Fibroblast of lung (primary cell): ENCODE results near the gene GLIPR1. TPM values are rescaled to one million over a fixed set of nuclear protein-coding genes. Genes with fewer than 3 reads are reported as not detected.

Experiments
- DNase-seq, 2 donors: peaks; one replicate each; pipeline versions ENCODE4 v3.0.0 to v3.0.0-alpha.2; 2010; ENCODE audit warnings: low read depth in 2 of 2
- H2AFZ ChIP-seq: 2 replicates; pipeline ENCODE4 v1.5.1; 2012; ENCODE audit warnings: low read length, control low read depth, inconsistent platforms
- H3K27ac ChIP-seq: 2 replicates; pipeline ENCODE4 v1.5.1; 2011; ENCODE audit warnings: low read length, control low read depth; ENCODE audit not compliant: insufficient read depth
- H3K27me3 ChIP-seq: 2 replicates; pipeline ENCODE4 v1.5.1; 2011; ENCODE audit warnings: mild to moderate bottlenecking, low read length; ENCODE audit not compliant: control insufficient read depth, insufficient read depth
- H3K36me3 ChIP-seq: 2 replicates; pipeline ENCODE4 v1.5.1; 2011; ENCODE audit warnings: low read length; ENCODE audit not compliant: control insufficient read depth, insufficient read depth
- H3K4me1 ChIP-seq: 2 replicates; pipeline ENCODE4 v1.5.1; 2011; ENCODE audit warnings: low read length; ENCODE audit not compliant: control insufficient read depth, insufficient read depth; ENCODE audit errors: extremely low read depth
- H3K4me2 ChIP-seq: 2 replicates; pipeline ENCODE4 v1.5.1; 2011; ENCODE audit warnings: low read length, control low read depth; ENCODE audit not compliant: insufficient read depth; ENCODE audit errors: extremely low read depth
- H3K4me3 ChIP-seq, 4 experiments: fragments of 200-600 bp in 1 of 4; sonication (generic) in 1 of 4; replicated peaks in 1 of 4; 2 replicates each; pipeline ENCODE4 v1.5.1; 2011 to 2016; ENCODE audit warnings: low read length in 4 of 4, low read depth in 3 of 4, mild to moderate bottlenecking in 3 of 4, control low read depth in 2 of 4, inconsistent platforms in 1 of 4, mixed read lengths in 1 of 4; ENCODE audit not compliant: insufficient read depth in 1 of 4; ENCODE audit errors: control extremely low read depth in 1 of 4
- H3K79me2 ChIP-seq: 2 replicates; pipeline ENCODE4 v1.5.1; 2012; ENCODE audit warnings: mild to moderate bottlenecking, low read length, inconsistent platforms; ENCODE audit not compliant: control insufficient read depth, insufficient read depth
- H3K9ac ChIP-seq: 2 replicates; pipeline ENCODE4 v1.5.1; 2011; ENCODE audit warnings: mild to moderate bottlenecking, low read length, control low read depth; ENCODE audit not compliant: insufficient read depth
- H3K9me3 ChIP-seq: 2 replicates; pipeline ENCODE4 v1.5.1; 2012; ENCODE audit warnings: low read depth, low read length; ENCODE audit not compliant: control insufficient read depth, insufficient read depth
- H4K20me1 ChIP-seq: 2 replicates; pipeline ENCODE4 v1.5.1; 2011; ENCODE audit warnings: low read length; ENCODE audit not compliant: control insufficient read depth, insufficient read depth; ENCODE audit errors: extremely low read depth
- EZH2 ChIP-seq: IDR thresholded peaks from 2 replicates; pipeline ENCODE4 v1.5.1; 2012; ENCODE audit warnings: low read length, control low read depth, mild to moderate bottlenecking; ENCODE audit errors: missing control alignments
- polyA plus RNA-seq, 2 donors: library from polyadenylated mRNA; depleted of rRNA in 1 of 2; stranded (reverse) in 1 of 2; unstranded in 1 of 2; fragments of >200 nt; gene quantifications; 2 replicates each; pipeline ENCODE4 v1.2.1, GENCODE V29; 2011 to 2012; ENCODE audit warnings: missing spikeins in 1 of 2
- total RNA-seq: library from RNA; depleted of rRNA; stranded (reverse); fragments of >200 nt; gene quantifications from 2 replicates; pipeline ENCODE4 v1.2.1, GENCODE V29; 2014
- TF ChIP-seq, protein P1 (sequence below), 2 donors: IDR thresholded peaks in 1 of 2; conservative IDR thresholded peaks in 1 of 2; 1 replicate in 1 of 2; 2 replicates in 1 of 2; pipeline ENCODE4 v1.5.1; 2011 to 2012; ENCODE audit warnings: low read length in 2 of 2, control low read depth in 1 of 2, inconsistent platforms in 1 of 2, low read depth in 1 of 2, mild to moderate bottlenecking in 1 of 2

Gene GLIPR1
- total and polyA plus RNA-seq, 2 donors (not counting 1 experiment from before 2014, with no cell fraction given): 59.8 to 245 TPM

DNA sequence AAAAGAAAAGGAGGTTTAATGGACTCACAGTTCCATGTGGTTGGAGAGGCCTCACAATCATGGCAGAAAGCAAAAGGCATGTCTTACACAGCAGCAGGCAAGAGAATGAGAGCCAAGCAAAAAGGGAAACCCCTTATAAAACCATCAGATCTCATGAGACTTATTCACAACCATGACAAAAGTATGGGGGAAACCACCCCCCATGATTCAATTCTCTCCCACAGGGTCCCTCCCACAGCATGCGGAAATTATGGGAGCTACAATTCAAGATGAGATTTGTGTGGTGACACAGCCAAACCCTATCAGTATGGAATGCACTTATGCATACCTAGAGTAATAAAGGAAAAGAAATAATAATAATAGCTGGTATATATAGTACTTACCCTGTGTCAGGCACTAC, 4.5 kb upstream of the GLIPR1 start:
- H3K9me3 ChIP-seq: no peaks in the 10 kb centered on the region
- no peak for TF ChIP-seq EZH2
- TF ChIP-seq, protein P1, sequence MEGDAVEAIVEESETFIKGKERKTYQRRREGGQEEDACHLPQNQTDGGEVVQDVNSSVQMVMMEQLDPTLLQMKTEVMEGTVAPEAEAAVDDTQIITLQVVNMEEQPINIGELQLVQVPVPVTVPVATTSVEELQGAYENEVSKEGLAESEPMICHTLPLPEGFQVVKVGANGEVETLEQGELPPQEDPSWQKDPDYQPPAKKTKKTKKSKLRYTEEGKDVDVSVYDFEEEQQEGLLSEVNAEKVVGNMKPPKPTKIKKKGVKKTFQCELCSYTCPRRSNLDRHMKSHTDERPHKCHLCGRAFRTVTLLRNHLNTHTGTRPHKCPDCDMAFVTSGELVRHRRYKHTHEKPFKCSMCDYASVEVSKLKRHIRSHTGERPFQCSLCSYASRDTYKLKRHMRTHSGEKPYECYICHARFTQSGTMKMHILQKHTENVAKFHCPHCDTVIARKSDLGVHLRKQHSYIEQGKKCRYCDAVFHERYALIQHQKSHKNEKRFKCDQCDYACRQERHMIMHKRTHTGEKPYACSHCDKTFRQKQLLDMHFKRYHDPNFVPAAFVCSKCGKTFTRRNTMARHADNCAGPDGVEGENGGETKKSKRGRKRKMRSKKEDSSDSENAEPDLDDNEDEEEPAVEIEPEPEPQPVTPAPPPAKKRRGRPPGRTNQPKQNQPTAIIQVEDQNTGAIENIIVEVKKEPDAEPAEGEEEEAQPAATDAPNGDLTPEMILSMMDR (conservative IDR thresholded peaks at IDR 0.05 in 1 of 2, IDR thresholded peaks at IDR 0.05 in 1 of 2; ENCODE audit: low read depth in 1 of 2, low read length in 2 of 2): no peak
- no peak for DNase-seq
- no peaks in the 10 kb centered on the region for H3K36me3 ChIP-seq
- no peak overlapping the region for H2AFZ ChIP-seq
- no peak overlapping the region for H3K27ac ChIP-seq
- no peak overlapping the region for H3K9ac ChIP-seq
- no peaks in the 10 kb centered on the region for H4K20me1 ChIP-seq
- H3K27me3 ChIP-seq: no peaks in the 10 kb centered on the region
- H3K79me2 ChIP-seq: no peaks in the 10 kb centered on the region
- H3K4me2 ChIP-seq: no peak overlapping the region
- peaks cover 7% of the 10 kb centered on the region for H3K4me1 ChIP-seq
- H3K4me3 ChIP-seq: no peak overlapping the region

DNA sequence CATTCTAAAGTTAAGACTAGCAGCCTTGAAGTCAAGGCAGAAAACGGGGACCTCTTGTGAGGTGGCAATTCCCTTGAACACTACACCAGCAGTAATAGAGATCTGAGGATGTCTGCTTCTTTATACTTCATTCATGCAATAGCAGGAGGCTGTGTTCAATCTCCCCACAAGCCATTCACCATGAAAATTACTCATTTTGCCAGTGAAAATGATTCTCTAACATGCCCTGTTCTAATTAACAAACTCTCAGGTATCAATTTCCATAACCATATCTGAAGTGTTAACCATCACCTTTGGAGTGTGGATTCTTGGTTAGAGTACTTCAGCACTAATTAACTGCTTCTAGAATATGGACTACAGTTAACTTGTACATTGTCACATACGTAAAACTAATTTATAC, 3.4 kb upstream of the GLIPR1 start:
- H2AFZ ChIP-seq: no peak overlapping the region
- no peak overlapping the region for H3K27ac ChIP-seq
- H3K4me1 ChIP-seq: peaks cover 7% of the 10 kb centered on the region
- H3K36me3 ChIP-seq: no peaks in the 10 kb centered on the region
- DNase-seq: no peak
- no peak overlapping the region for H3K9ac ChIP-seq
- no peak overlapping the region for H3K4me3 ChIP-seq
- H4K20me1 ChIP-seq: no peaks in the 10 kb centered on the region
- H3K4me2 ChIP-seq: no peak overlapping the region
- no peaks in the 10 kb centered on the region for H3K27me3 ChIP-seq
- no peaks in the 10 kb centered on the region for H3K9me3 ChIP-seq
- H3K79me2 ChIP-seq: peaks cover 10% of the 10 kb centered on the region
- no peak for TF ChIP-seq EZH2

DNA sequence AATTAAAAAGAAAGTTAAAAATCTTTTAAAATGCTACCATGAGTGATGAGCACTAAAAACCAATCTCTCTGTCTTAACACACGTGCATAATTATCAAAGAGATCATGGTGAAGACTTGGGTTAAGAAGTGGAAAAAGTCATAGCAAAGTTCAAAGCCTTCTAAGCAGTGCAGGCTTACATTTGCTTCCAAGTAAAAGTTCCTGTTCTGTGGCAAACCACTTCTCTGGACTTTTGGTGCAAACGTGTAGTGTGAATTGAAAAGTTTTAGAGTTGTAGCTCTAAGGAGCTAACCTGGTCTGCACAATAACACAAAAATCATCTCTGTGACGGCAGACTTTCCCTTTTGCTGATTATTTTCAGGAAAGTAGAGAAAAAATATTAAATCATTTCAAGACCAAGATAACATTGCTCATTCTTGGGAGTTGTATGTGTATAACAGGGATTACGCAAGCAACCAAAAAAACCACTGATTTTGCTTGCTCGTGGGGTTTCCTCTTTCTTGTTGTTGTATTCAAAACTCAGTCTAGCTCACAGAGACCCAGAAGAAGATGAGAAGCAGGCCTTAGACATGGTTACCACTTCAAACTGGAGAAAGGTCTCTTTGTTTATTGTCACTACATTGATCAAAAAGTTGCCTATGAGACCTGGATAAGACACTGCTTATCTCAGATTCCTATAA, 2.3 kb upstream of the GLIPR1 start:
- H3K27ac ChIP-seq: no peak overlapping the region

More for the DNA sequence above, 2.3 kb upstream of the GLIPR1 start:
- Histone ChIP-seq H3K27me3 (no peaks in the 10 kb centered on the region), H3K9ac (no peak overlapping the region), H3K4me1 (peaks cover 9% of the 10 kb centered on the region), H3K4me2 (no peak overlapping the region), H3K4me3 (no peak overlapping the region), H3K9me3 (no peaks in the 10 kb centered on the region), H3K36me3 (no peaks in the 10 kb centered on the region), H4K20me1 (no peaks in the 10 kb centered on the region), H3K79me2 (peaks cover 21% of the 10 kb centered on the region), H2AFZ (peak overlapping the region; percentile 48)
- DNase-seq: peak; percentile 60 to 82
- no peak for TF ChIP-seq EZH2
- TF ChIP-seq, protein P1 (conservative IDR thresholded peaks at IDR 0.05 in 1 of 2, IDR thresholded peaks at IDR 0.05 in 1 of 2; ENCODE audit: low read depth in 1 of 2, low read length in 2 of 2): no peak
